Lower leg skin (tissue), 4 donors: ENCODE data around the gene KDF1. TPM values are rescaled to one million over a fixed set of nuclear protein-coding genes. Genes with fewer than 3 reads are reported as not detected.

Experiments
- DNase-seq, 2 donors: peaks; one replicate each; pipeline ENCODE4 v3.0.0-alpha.2; 2019; ENCODE audit warnings: low spot score in 2 of 2
- H3K4me3 ChIP-seq: fragments of 200-600 bp; sonication (generic); 2 replicates; pipeline ENCODE4 v1.5.1; 2017; ENCODE audit warnings: mild to moderate bottlenecking, low read depth; ENCODE audit not compliant: poor library complexity, severe bottlenecking
- POLR2A ChIP-seq, 2 donors: fragments of 450-650 bp; IDR thresholded peaks; one replicate each; pipeline ENCODE4 v1.6.1; 2016 to 2017; ENCODE audit warnings: antibody characterized with exemption in 2 of 2, mild to moderate bottlenecking in 1 of 2, moderate library complexity in 1 of 2
- WGBS, 2 donors: methylation state at CpG; one replicate each; pipeline ENCODE4 v1.1.5; 2018; 5-methylcytosine and 5-hydroxymethylcytosine counted together
- intact Hi-C: fragments of 100-400 bp; cut with DNase I; formaldehyde crosslinking; loops from one replicate; pipeline ENCODE4 v1.15.0; 2023; ENCODE audit warnings: low total_unique reads
- total RNA-seq, 4 donors: library from RNA; depleted of rRNA; stranded (reverse); fragments of >200 nt; gene quantifications; one replicate each; pipeline ENCODE4 v1.1.0, GENCODE V29; 2016
- TF ChIP-seq, protein P1 (sequence below), 3 donors: fragments of 450-650 bp; IDR thresholded peaks; one replicate each; pipeline ENCODE4 v1.5.1; 2016; ENCODE audit warnings: antibody characterized with exemption in 3 of 3, mild to moderate bottlenecking in 3 of 3, moderate library complexity in 2 of 3

Gene KDF1
- total RNA-seq, 4 donors from 2014 or later, result 34.0 to 45.8 (median 36.2) TPM

DNA sequence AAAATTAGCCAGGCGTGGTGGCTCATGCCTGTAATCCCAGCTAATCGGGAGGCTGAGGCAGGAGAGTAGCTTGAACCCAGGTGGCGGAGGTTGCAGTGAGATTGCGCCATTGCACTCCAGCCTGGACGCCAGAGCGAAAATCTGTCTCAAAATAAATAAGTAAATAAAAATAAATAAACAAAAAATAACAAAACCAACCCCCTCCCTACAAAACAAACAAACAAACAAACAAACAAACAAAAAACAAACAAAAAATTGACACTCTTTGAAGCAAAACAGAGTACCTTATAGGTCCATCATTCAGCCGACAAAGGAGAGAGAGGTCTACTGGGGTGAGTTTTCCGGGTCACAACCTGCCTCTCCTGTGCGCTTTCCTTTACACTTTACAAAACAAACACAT lies 5.4 kb upstream of the KDF1 start:
- no peak for DNase-seq
- 90 to 93% methylated on average over 9 of the region's 9 CpGs for whole genome bisulfite sequencing, 2 donors
- no peak overlapping the region for H3K4me3 ChIP-seq
- no peak for TF ChIP-seq POLR2A (IDR thresholded peaks at IDR 0.05)
- TF ChIP-seq, protein P1, sequence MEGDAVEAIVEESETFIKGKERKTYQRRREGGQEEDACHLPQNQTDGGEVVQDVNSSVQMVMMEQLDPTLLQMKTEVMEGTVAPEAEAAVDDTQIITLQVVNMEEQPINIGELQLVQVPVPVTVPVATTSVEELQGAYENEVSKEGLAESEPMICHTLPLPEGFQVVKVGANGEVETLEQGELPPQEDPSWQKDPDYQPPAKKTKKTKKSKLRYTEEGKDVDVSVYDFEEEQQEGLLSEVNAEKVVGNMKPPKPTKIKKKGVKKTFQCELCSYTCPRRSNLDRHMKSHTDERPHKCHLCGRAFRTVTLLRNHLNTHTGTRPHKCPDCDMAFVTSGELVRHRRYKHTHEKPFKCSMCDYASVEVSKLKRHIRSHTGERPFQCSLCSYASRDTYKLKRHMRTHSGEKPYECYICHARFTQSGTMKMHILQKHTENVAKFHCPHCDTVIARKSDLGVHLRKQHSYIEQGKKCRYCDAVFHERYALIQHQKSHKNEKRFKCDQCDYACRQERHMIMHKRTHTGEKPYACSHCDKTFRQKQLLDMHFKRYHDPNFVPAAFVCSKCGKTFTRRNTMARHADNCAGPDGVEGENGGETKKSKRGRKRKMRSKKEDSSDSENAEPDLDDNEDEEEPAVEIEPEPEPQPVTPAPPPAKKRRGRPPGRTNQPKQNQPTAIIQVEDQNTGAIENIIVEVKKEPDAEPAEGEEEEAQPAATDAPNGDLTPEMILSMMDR (IDR thresholded peaks at IDR 0.05), result no peak
- intact Hi-C loops, result loop anchor here (10.0 kb wide), 1 partner anchor 129 kb away; no protein-coding TSS in a partner anchor

DNA sequence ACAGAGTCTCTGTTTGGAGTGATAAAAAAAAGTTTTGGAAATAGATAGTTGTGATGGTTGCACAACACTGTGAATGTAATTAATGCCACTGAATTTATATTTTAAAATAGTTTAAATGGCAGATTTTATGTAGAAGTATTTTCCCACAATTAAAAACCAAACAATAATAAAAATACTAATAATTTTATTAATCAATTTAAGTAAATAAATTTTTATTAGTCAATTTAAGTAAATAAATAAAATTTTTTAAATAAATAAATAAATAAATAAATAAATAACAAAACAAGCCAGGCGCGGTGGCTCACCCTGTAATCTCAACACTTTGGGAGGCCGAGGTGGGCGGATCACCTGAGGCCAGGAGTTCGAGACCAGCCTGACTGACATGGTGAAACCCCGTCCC lies 4.9 kb upstream of the KDF1 start:
- intact Hi-C loops, result loop anchor here (10.0 kb wide), 1 partner anchor 130 kb away; no protein-coding TSS in a partner anchor
- no peak overlapping the region for H3K4me3 ChIP-seq
- 93 to 94% methylated on average over 6 of the region's 6 CpGs for WGBS, 2 donors
- TF ChIP-seq, protein P1 (IDR thresholded peaks at IDR 0.05), result no peak
- TF ChIP-seq POLR2A (IDR thresholded peaks at IDR 0.05), result no peak
- DNase-seq, result no peak

DNA sequence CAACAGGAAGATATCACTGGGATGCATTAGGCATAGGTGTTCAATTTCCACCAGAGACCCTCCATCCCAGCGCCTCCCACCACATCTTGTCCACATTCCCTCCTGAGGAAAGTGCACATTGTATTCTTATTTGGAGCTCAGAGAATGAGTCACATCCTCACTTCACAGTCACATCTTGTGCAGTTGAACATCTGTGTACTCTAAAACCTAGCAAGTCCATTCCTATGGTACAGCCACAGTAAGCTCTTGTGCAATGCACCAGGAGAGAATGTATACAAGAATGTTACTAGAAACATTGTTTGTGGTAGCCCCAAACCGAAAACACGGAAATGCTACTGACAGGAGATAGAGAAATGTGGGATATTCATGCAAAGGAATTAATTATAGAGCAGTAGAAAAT lies 1.6 kb upstream of the KDF1 start:
- H3K4me3 ChIP-seq, result no peak overlapping the region
- 41 to 50% methylated on average over 3 of the region's 3 CpGs for WGBS, 2 donors
- intact Hi-C loops, result loop anchor here (10.0 kb wide), 1 partner anchor 133 kb away; no protein-coding TSS in a partner anchor
- DNase-seq, result no peak
- no peak for TF ChIP-seq POLR2A (IDR thresholded peaks at IDR 0.05)
- TF ChIP-seq, protein P1 (IDR thresholded peaks at IDR 0.05), result no peak

DNA sequence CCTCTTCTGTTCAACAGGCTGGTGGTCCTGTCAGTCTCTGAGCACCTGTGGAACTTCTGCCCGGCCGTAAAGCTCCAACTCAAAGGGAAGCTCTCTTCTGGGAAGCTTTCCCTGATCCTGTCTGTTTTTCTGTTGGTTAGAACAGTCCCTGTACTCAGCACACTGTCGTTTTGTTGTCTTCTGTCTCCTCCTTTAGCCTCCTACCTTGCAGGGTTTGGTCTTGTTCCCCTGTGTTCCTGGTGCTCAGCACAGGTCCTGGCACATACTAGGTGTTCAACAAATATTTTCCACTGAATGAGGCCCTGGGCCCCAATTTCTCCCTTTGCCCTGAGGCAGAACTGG lies 328 bp upstream of the KDF1 start:
- no peak overlapping the region for H3K4me3 ChIP-seq
- DNase-seq, result no peak
- TF ChIP-seq, protein P1 (IDR thresholded peaks at IDR 0.05), result no peak
- TF ChIP-seq POLR2A (IDR thresholded peaks at IDR 0.05), result no peak
- intact Hi-C loops, result loop anchor here (10.0 kb wide), 1 partner anchor 134 kb away; no protein-coding TSS in a partner anchor
- 8 to 13% methylated on average over 3 of the region's 3 CpGs for WGBS, 2 donors

DNA sequence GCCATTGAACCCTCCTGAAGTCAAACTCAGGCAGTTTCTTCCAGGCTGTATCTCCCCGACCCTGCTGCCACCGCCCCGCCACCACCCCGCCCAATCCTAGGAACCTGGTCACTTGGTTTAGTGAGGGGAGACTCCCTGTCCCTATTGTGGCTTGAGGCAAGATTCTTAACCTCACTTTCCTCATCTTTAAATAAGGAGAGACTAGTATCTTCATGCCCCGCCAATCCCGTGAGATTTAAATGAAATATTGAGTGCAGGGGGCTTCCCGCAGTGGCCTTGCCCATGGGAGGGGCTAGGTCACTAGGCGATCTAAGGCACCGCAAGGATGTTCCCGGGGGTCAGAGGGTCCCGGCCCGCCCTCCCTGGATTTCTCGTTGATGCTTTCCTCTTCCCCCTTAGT lies 998 bp downstream of the KDF1 start:
- no peak for DNase-seq
- intact Hi-C loops, result no loop called here
- peak overlapping the region; percentile 47 for H3K4me3 ChIP-seq
- TF ChIP-seq, protein P1 (IDR thresholded peaks at IDR 0.05), result no peak
- TF ChIP-seq POLR2A (IDR thresholded peaks at IDR 0.05), result no peak
- WGBS, 2 donors, result 16 to 21% methylated on average over 13 of the region's 13 CpGs

DNA sequence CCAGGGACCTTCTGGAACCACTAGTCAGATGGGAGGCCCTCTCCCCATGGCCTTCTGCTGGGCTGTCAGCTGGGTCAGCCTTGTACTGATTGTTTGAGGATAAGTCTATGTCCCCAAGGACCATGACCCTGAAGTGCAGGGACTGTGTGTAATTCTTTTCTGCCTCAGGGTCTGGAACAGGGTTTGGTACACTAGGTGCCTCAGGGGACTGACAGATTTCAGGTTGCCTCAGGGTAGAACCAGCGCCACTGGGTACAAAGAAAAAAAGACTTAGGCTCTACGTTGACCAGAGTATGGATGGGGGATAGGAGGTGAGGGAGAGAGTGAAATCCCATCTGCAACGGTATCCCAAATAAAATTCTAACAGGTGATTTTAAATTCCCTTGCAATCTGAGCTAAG lies 3.0 kb downstream of the KDF1 start:
- H3K4me3 ChIP-seq, result no peak overlapping the region
- intact Hi-C loops, result no loop called here
- WGBS, 2 donors, result 77 to 92% methylated on average over 3 of the region's 3 CpGs
- no peak for DNase-seq
- no peak for TF ChIP-seq POLR2A (IDR thresholded peaks at IDR 0.05)
- TF ChIP-seq, protein P1 (IDR thresholded peaks at IDR 0.05), result no peak
